Measurements from ENCODE around the gene LGMN.

- no peak for TF ChIP-seq EZH2 (IDR thresholded peaks at IDR 0.05; ENCODE audit: low read length, missing control alignments)
- TF ChIP-seq, protein P1, sequence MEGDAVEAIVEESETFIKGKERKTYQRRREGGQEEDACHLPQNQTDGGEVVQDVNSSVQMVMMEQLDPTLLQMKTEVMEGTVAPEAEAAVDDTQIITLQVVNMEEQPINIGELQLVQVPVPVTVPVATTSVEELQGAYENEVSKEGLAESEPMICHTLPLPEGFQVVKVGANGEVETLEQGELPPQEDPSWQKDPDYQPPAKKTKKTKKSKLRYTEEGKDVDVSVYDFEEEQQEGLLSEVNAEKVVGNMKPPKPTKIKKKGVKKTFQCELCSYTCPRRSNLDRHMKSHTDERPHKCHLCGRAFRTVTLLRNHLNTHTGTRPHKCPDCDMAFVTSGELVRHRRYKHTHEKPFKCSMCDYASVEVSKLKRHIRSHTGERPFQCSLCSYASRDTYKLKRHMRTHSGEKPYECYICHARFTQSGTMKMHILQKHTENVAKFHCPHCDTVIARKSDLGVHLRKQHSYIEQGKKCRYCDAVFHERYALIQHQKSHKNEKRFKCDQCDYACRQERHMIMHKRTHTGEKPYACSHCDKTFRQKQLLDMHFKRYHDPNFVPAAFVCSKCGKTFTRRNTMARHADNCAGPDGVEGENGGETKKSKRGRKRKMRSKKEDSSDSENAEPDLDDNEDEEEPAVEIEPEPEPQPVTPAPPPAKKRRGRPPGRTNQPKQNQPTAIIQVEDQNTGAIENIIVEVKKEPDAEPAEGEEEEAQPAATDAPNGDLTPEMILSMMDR (conservative IDR thresholded peaks at IDR 0.05 in 1 of 2, IDR thresholded peaks at IDR 0.05 in 1 of 2; ENCODE audit: low read depth in 1 of 2, low read length in 2 of 2) = no peak
Observed at GRCh38 chr14:92660571-92660970, 87.9 kb downstream of the LGMN start.
